ENCODE measurements around the gene CDA. TPM values are rescaled to one million over a fixed set of nuclear protein-coding genes. Genes with fewer than 3 reads are reported as not detected.

Gene CDA
- total and polyA plus RNA-seq, 2 donors (not counting 3 experiments of a cell fraction or from before 2014, with no cell fraction given), result 0.35 to 1.9 TPM

- H3K27me3 ChIP-seq (ENCODE audit: control insufficient read depth in 2 of 2, insufficient read depth in 2 of 2, low read length in 2 of 2), result no peaks in the 10 kb centered on the region
- H2AFZ ChIP-seq (ENCODE audit: low read depth, low read length), result no peak overlapping the region
- no peaks in the 10 kb centered on the region for H3K36me3 ChIP-seq (ENCODE audit: control insufficient read depth in 2 of 2, extremely low read depth in 1 of 2, insufficient read depth in 2 of 2, low read length in 2 of 2)
- H4K20me1 ChIP-seq (replicated peaks; ENCODE audit: control insufficient read depth, extremely low read depth, insufficient read depth, low read length), result no peaks in the 10 kb centered on the region
- H3K9me1 ChIP-seq (replicated peaks; ENCODE audit: control insufficient read depth, extremely low read depth, insufficient read depth, low read length), result no peaks in the 10 kb centered on the region
- TF ChIP-seq EZH2 (IDR thresholded peaks at IDR 0.05; ENCODE audit: borderline replicate concordance, low read depth, low read length, severe bottlenecking), result no peak
- no peak for TF ChIP-seq MAX (IDR thresholded peaks at IDR 0.05; ENCODE audit: insufficient read depth, insufficient read length)
- TF ChIP-seq JUN (IDR thresholded peaks at IDR 0.05; ENCODE audit: borderline replicate concordance, insufficient read depth, insufficient read length, low read depth), result no peak
- no peak for TF ChIP-seq GATA2 (IDR thresholded peaks at IDR 0.05; ENCODE audit: insufficient read depth, insufficient read length, low read depth, low read length)
- TF ChIP-seq POLR2AphosphoS5 (IDR thresholded peaks at IDR 0.05; ENCODE audit: insufficient read depth, low read depth, low read length), result no peak
- no peak for TF ChIP-seq POLR2A (IDR thresholded peaks at IDR 0.05; ENCODE audit: low read depth, low read length)
- TF ChIP-seq CTCF (IDR thresholded peaks at IDR 0.05; ENCODE audit: extremely low read depth in 1 of 2, insufficient read depth in 1 of 2, low read depth in 1 of 2, low read length in 2 of 2), result no peak
- TF ChIP-seq FOS (IDR thresholded peaks at IDR 0.05; ENCODE audit: borderline replicate concordance, insufficient read depth, low read length), result no peak
- no peak for TF ChIP-seq MYC (IDR thresholded peaks at IDR 0.05; ENCODE audit: low read depth, low read length)
- no peaks in the 10 kb centered on the region for H3K4me1 ChIP-seq (ENCODE audit: control insufficient read depth, extremely low read depth, insufficient read depth, low read length)
- no peak overlapping the region for H3K4me3 ChIP-seq (replicated peaks in 1 of 3; ENCODE audit: insufficient read depth in 1 of 3, low read depth in 1 of 3, low read length in 3 of 3)
- H3K79me2 ChIP-seq (ENCODE audit: control insufficient read depth, insufficient read depth, low read length), result no peaks in the 10 kb centered on the region
- CTCF ChIA-PET, result no interaction called here
- dilution Hi-C loops (cut with MboI; ENCODE audit: extremely low pct_ligation_motif_present, low sequenced_read_pairs) (no loop called here), intact Hi-C loops (cut with micrococcal nuclease) (no loop called here)
- H3K27ac ChIP-seq (ENCODE audit: insufficient read depth, low read depth, low read length), result no peak overlapping the region
- POLR2A ChIA-PET, result no interaction called here
- no peak overlapping the region for H3K9ac ChIP-seq (replicated peaks; ENCODE audit: extremely low read depth, insufficient read depth, low read length)
- H3K4me2 ChIP-seq (ENCODE audit: insufficient read depth, low read length), result no peak overlapping the region
- FAIRE-seq, result no peak
- no TSS peak for BruUV-seq (replicated peaks)
- H3K9me3 ChIP-seq (replicated peaks; ENCODE audit: control insufficient read depth, insufficient read depth, low read length), result no peaks in the 10 kb centered on the region
- no peak for DNase-seq (ENCODE audit: low read depth, low spot score)
These were observed 23.4 kb downstream of the CDA start for GRCh38 chr1:20612221-20612746.
